Fibroblast of lung (primary cell): Measurements from ENCODE around the gene PRODH2.

Experiments
- CTCF ChIP-seq, 2 donors: IDR thresholded peaks in 1 of 2; conservative IDR thresholded peaks in 1 of 2; 1 replicate in 1 of 2; 2 replicates in 1 of 2; pipeline ENCODE4 v1.5.1; 2011 to 2012; ENCODE audit warnings: low read length in 2 of 2, control low read depth in 1 of 2, inconsistent platforms in 1 of 2, low read depth in 1 of 2, mild to moderate bottlenecking in 1 of 2
- EZH2 ChIP-seq: IDR thresholded peaks from 2 replicates; pipeline ENCODE4 v1.5.1; 2012; ENCODE audit warnings: low read length, control low read depth, mild to moderate bottlenecking; ENCODE audit errors: missing control alignments

- TF ChIP-seq CTCF (conservative IDR thresholded peaks at IDR 0.05 in 1 of 2, IDR thresholded peaks at IDR 0.05 in 1 of 2; ENCODE audit: low read depth in 1 of 2, low read length in 2 of 2) = no peak
- no peak for TF ChIP-seq EZH2
Measured at GRCh38 chr19:35766571-35767104, 46.0 kb downstream of the PRODH2 start.
